Hematopoietic multipotent progenitor cell treated with erythropoietin and hydrocortisone succinate and interleukin-3 and kit ligand, for 15 days (in vitro differentiated cells): ENCODE measurements around the gene TEFM.
"Not testable (repeated sequence)": the region's sequence is repeated elsewhere in the genome, so short reads cannot be mapped to it uniquely, and the experiment has no call there.

Experiments used
- DNase-seq: peaks from one replicate; pipeline ENCODE4 v3.0.0-alpha.2; 2015; ENCODE audit warnings: low spot score

TEFM gene

GRCh38 chr17:30921544-30922196 lies 15.6 kb upstream of the TEFM start, which contains the start of gene ADAP2:
Gene ADAP2 (plus strand): TSS chr17:30921945. CDS start chr17:30922015, 70 bp downstream.
- DNase-seq: no peak

DNA sequence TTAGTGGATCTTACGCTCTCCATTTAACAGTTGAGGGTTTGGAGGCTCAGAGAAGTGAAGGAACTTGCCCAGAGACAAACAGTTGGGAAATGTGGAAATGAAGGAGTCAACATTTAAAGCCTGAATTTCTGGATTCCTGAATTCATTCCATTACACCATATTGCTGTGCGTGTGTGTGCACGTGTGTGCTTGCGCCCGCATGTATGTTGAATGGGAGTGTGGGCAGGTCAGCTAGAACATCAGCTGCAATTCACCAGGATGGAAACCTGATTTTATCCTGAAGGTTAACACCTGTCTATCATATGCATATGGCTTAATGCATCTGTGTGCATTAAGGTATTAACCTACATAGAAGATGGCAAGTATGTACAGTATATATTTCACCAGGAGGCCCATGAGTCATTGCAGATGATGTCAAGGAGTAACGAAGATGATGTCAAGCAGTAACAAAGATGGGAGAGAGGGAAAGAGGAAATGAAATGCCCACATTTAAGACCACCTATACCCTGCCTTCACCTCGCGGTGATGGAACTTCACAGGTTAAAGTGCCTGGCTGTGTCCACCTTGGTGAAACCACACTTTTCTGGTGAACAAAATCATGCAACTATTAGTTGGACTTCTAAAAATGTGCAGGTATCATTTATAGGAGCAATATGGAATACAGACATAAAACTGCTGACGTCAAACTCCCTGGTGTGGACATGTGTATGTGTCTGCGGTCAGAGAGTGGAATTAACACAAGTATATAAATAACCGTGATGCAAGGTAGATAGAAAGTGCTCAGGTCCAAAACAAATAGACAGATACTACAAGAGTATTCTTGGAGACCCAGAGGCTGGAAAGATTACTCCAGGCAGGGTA lies 14.9 kb upstream of the TEFM start:
- DNase-seq: no peak

DNA sequence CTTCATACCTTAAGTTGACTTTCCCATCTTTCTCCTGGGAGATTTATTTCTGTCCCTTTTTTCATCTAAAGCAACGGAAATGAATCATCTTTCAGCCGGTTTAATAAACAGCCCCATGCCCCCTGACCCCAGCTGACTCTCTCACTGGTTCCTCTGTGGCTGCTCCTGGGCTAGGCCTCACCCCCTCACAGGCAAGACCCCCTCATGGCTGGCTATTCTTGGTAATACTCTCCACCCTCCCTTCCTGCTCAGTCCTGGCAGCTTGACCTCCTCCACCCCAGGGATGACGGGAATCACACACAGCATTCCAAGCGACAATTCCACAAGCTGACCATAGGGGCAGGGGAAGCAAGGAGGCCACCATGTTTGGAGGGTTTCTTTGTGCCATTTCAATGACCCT lies 14.2 kb upstream of the TEFM start:
- DNase-seq: no peak

GRCh38 chr17:30917050-30917449 lies 11.0 kb upstream of the TEFM start:
- no peak for DNase-seq

DNA sequence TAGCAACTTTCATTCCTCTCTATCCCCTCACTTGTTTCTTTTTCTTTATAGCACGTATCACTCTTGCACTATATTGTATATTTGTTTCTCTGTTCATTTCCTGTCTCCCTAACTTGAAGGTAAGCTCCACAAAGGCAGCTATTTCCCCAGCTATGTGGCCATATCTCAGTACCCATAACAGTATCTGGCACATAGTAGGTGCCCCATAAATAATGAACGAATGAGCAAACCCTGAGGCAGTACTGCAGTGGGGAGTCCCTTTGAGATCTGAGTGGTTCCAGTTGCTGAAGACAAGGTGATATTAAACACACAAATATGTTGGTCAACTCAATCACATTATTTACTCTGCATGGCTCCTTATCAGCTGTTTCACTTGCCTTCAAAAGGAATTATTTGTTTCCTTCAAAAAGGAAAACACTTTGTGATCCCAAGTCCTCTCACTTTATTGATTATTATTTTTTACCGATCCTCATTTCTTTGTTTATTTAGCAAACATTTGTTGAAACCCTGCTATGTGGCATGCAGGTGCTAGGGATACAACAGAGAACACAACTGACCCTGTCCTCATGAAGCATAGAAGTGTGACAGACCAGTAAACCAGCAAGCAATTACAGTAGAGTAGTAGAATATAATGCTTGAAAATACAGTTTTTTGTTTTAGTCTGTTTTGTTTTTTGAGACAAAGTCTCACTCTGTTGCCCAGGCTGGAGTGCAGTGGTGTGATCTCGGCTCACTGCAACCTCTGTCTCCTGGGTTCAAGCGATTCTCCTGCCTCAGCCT lies 10.0 kb upstream of the TEFM start:
- no peak for DNase-seq

- no peak for DNase-seq
Observed at GRCh38 chr17:30913955-30914354, 7.9 kb upstream of the TEFM start.

DNA sequence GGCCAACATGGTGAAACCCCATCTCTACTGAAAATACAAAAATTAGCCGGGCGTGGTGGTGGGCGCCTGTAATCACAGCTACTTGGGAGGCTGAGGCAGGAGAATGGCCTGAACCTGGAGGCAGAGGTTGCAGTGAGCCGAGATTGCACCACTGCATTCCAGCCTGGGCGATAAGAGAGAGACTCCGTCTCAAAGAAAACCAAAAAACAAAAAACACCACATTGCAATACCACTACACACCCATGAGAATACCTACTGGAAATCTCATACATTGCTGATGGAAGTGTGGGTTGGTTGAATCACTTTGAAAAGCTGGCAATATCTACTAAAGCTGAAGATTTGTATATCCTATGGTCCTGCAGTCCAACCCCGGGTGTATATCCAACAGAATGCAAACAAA lies 4.1 kb upstream of the TEFM start:
- not testable (repeated sequence) for DNase-seq

- no peak for DNase-seq
Observed at GRCh38 chr17:30908717-30909420, 2.8 kb upstream of the TEFM start.

GRCh38 chr17:30905742-30906100 lies 317 bp downstream of the TEFM start:
- no peak for DNase-seq

DNA sequence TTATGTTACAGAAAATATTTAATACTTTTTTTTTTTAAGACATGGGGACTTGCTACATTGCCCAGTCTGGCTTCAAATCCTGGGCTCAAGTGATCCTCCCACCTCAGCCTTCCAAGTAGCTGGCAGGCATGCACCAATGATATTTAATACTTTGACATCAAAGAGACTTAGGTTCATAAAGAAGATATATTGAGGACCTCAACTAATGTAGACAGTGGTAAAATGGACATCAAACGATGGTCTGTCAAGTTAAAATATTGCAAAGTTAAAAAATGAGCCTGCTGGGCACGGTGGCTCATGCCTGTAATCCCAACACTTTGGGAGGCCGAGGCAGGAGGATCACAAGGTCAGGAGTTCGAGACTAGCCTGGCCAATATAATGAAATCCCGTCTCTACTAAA lies 8.7 kb downstream of the TEFM start:
- no peak for DNase-seq

DNA sequence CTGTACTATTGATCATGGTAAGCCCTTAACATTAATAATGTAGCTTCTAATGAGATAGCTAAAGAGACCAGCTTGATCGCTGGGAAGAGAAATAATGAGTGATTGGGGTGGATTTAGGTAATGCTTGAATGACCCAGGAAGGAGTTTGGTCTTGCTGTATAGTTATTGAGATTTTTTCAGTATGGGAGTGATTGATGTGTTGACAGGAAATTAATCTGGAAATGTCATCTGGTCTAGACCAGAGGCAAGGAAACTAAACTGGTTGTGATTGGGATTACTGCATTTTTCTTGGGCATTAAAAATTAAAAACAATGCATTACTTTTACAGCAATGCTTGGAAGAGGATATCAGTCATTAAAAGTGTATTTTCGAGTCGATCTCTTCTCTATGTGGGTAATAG lies 11.8 kb downstream of the TEFM start:
- DNase-seq: no peak

DNA sequence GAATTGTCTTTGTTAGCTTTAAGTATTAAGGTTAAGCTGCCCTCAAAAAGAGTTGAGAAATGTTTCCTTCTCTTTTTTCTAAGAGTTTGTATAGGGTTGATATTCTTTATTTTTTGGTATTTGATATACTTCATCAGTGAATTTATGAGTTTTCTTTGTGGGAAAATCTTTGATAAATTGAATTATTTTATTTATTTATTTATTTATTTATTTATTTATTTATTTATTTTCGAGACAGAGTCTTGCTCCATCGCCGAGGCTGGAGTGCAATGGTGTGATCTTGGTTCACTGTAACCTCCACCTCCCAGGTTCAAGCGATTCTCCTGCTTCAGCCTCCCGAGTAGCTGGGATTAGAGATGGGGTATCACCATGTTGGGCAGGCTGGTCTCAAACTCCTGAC lies 19.9 kb downstream of the TEFM start:
- no peak for DNase-seq

- DNase-seq: no peak
Observed at GRCh38 chr17:30869005-30869404, 37.0 kb downstream of the TEFM start.

- DNase-seq: no peak
Observed at GRCh38 chr17:30864636-30865035, 41.4 kb downstream of the TEFM start.

- DNase-seq: no peak
Observed at GRCh38 chr17:30858556-30859250, 47.3 kb downstream of the TEFM start.

- no peak for DNase-seq
Observed at GRCh38 chr17:30854146-30854545, 51.9 kb downstream of the TEFM start.
